Effector memory CD4-positive, alpha-beta T cell (primary cell): ENCODE results near the gene HCN3.
"Not testable (repeated sequence)": the region's sequence is repeated elsewhere in the genome, so short reads cannot be mapped to it uniquely, and the experiment has no call there.

ENCODE experiments used
- DNase-seq, 3 donors: peaks; one replicate each; pipeline ENCODE4 v3.0.0-alpha.2; 2020
- H3K27ac ChIP-seq: 2 replicates; pipeline ENCODE4 v1.7.0; 2013; ENCODE audit warnings: mild to moderate bottlenecking, low read length, moderate library complexity; ENCODE audit not compliant: insufficient read depth, poor library complexity, severe bottlenecking
- H3K27me3 ChIP-seq: replicated peaks from 2 replicates; pipeline ENCODE4 v1.7.0; 2013; ENCODE audit warnings: mild to moderate bottlenecking, low read length; ENCODE audit not compliant: insufficient read depth, control insufficient read depth, poor library complexity, severe bottlenecking
- H3K36me3 ChIP-seq: 2 replicates; pipeline ENCODE4 v1.7.0; 2013; ENCODE audit warnings: mild to moderate bottlenecking, low read length, moderate library complexity; ENCODE audit not compliant: control insufficient read depth, insufficient read depth
- H3K4me1 ChIP-seq: 2 replicates; pipeline ENCODE4 v1.7.0; 2013; ENCODE audit warnings: low read length, mild to moderate bottlenecking; ENCODE audit not compliant: control insufficient read depth, insufficient read depth, poor library complexity, severe bottlenecking
- H3K4me3 ChIP-seq: 2 replicates; pipeline ENCODE4 v1.7.0; 2013; ENCODE audit warnings: low read length, low read depth, mild to moderate bottlenecking; ENCODE audit not compliant: insufficient read depth, poor library complexity, severe bottlenecking
- H3K9me3 ChIP-seq: 2 replicates; pipeline ENCODE4 v1.7.0; 2013; ENCODE audit warnings: mild to moderate bottlenecking, low read length, moderate library complexity; ENCODE audit not compliant: control insufficient read depth

The HCN3 gene

DNA sequence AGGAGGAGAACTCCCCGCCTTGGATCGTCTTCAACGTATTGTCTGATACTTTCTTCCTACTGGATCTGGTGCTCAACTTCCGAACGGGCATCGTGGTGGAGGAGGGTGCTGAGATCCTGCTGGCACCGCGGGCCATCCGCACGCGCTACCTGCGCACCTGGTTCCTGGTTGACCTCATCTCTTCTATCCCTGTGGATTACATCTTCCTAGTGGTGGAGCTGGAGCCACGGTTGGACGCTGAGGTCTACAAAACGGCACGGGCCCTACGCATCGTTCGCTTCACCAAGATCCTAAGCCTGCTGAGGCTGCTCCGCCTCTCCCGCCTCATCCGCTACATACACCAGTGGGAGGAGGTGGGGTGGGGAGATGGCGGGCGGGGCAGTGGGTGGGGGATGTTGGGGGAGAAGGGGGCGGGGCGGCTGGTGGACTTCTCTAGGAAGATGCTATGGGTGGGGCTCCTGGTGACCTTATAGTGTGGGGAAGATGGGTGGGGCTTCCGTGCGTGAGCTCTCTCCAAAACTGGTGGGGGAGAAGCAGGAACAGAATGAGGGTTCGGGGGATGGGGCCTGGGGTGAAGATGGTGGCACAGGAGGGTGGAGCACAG, 5.3 kb downstream of the HCN3 start:
- Histone ChIP-seq H3K27me3 (no peaks in the 10 kb centered on the region), H3K4me3 (no peak overlapping the region), H3K36me3 (no peaks in the 10 kb centered on the region), H3K27ac (no peak overlapping the region), H3K4me1 (peaks cover 7% of the 10 kb centered on the region), H3K9me3 (no peaks in the 10 kb centered on the region)
- no peak for DNase-seq

DNA sequence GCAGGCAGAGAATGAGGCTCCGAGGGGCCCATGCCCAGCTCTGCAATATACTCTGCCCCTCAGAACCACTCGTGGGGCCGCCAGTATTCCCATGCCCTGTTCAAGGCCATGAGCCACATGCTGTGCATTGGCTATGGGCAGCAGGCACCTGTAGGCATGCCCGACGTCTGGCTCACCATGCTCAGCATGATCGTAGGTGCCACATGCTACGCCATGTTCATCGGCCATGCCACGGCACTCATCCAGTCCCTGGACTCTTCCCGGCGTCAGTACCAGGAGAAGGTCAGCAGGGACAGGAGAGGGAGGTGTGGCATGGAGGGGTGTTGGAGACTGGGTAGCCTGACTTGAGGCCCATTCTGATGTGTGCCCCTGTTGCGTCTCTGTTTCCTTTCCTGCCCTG, 7.2 kb downstream of the HCN3 start:
- no peaks in the 10 kb centered on the region for H3K4me1 ChIP-seq
- no peak for DNase-seq
- no peaks in the 10 kb centered on the region for H3K9me3 ChIP-seq
- H3K4me3 ChIP-seq, result no peak overlapping the region
- H3K27me3 ChIP-seq, result no peaks in the 10 kb centered on the region
- no peak overlapping the region for H3K27ac ChIP-seq
- H3K36me3 ChIP-seq, result no peaks in the 10 kb centered on the region

DNA sequence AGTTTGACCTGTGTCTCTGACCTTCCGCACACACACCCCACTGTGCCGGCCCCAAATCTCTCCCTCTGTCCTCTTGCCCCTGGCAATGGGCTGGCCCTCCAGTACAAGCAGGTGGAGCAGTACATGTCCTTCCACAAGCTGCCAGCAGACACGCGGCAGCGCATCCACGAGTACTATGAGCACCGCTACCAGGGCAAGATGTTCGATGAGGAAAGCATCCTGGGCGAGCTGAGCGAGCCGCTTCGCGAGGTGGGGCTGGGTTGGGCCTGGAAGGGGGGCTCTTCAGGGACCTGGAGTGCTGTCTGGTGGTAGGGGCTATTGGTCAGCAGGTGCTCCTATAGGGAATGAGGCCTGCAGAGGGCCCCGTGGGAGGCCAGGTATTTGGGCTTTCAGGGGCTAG, 7.8 kb downstream of the HCN3 start:
- H3K9me3 ChIP-seq, result no peaks in the 10 kb centered on the region
- H3K27me3 ChIP-seq, result no peaks in the 10 kb centered on the region
- no peak overlapping the region for H3K4me3 ChIP-seq
- no peaks in the 10 kb centered on the region for H3K36me3 ChIP-seq
- H3K27ac ChIP-seq, result no peak overlapping the region
- no peaks in the 10 kb centered on the region for H3K4me1 ChIP-seq
- no peak for DNase-seq

- Histone ChIP-seq H3K27ac (no peak overlapping the region), H3K4me1 (no peaks in the 10 kb centered on the region), H3K27me3 (no peaks in the 10 kb centered on the region), H3K4me3 (no peak overlapping the region), H3K36me3 (no peaks in the 10 kb centered on the region), H3K9me3 (no peaks in the 10 kb centered on the region)
- no peak for DNase-seq
Observed at GRCh38 chr1:155285631-155286044, 8.4 kb downstream of the HCN3 start.

GRCh38 chr1:155286544-155286943, 9.3 kb downstream of the HCN3 start:
- H3K4me3 ChIP-seq, result no peak overlapping the region
- no peaks in the 10 kb centered on the region for H3K36me3 ChIP-seq
- H3K27me3 ChIP-seq, result no peaks in the 10 kb centered on the region
- DNase-seq, result no peak
- H3K9me3 ChIP-seq, result no peaks in the 10 kb centered on the region
- H3K27ac ChIP-seq, result no peak overlapping the region
- no peaks in the 10 kb centered on the region for H3K4me1 ChIP-seq

GRCh38 chr1:155287987-155288543, 10.8 kb downstream of the HCN3 start:
- Histone ChIP-seq H3K27me3 (no peaks in the 10 kb centered on the region), H3K27ac (no peak overlapping the region), H3K4me3 (no peak overlapping the region), H3K9me3 (no peaks in the 10 kb centered on the region), H3K4me1 (no peaks in the 10 kb centered on the region), H3K36me3 (no peaks in the 10 kb centered on the region)
- DNase-seq, result no peak

DNA sequence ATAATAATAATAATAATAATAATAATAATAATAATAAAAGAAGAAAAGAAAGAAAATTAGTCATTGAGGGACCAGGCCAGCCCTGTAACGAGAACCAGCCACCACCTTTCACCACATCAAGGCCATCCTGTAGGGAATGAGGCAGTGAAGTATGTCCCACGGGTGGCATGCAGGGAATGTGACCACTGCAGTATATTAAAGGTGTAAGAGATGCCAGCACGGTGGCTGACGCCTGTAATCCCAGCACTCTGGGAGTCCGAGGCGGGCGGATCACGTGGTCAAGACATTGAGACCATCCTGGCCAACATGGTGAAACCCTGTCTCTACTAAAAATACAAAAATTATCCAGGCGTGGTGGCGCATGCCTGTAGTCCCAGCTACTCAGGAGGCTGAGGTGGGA, 13.7 kb downstream of the HCN3 start:
- DNase-seq, H3K4me3 ChIP-seq, H3K9me3 ChIP-seq, H3K27ac ChIP-seq, H3K27me3 ChIP-seq, H3K36me3 ChIP-seq, H3K4me1 ChIP-seq: not testable (repeated sequence)

- H3K4me1 ChIP-seq, result peaks cover 5% of the 10 kb centered on the region
- H3K4me3 ChIP-seq, result no peak overlapping the region
- no peak overlapping the region for H3K27ac ChIP-seq
- H3K27me3 ChIP-seq, result peaks cover 8% of the 10 kb centered on the region
- DNase-seq, result no peak
- no peaks in the 10 kb centered on the region for H3K36me3 ChIP-seq
- H3K9me3 ChIP-seq, result no peaks in the 10 kb centered on the region
Observed at GRCh38 chr1:155293086-155293749, 16.0 kb downstream of the HCN3 start.

GRCh38 chr1:155294520-155295182, 17.4 kb downstream of the HCN3 start:
- Histone ChIP-seq H3K4me1 (peaks cover 5% of the 10 kb centered on the region), H3K27me3 (peaks cover 8% of the 10 kb centered on the region), H3K9me3 (no peaks in the 10 kb centered on the region), H3K27ac (no peak overlapping the region), H3K36me3 (no peaks in the 10 kb centered on the region), H3K4me3 (no peak overlapping the region)
- no peak for DNase-seq
